GM19023 (cell line): ENCODE data around the gene SH3RF3.
"Not testable (repeated sequence)": the region's sequence is repeated elsewhere in the genome, so short reads cannot be mapped to it uniquely, and the experiment has no call there.

Source experiments
- ATAC-seq: cut with Tn5 transposase; IDR thresholded peaks from one replicate; pipeline ENCODE4 v1.9.1; 2021; ENCODE audit warnings: mild to moderate bottlenecking, moderate library complexity; ENCODE audit not compliant: unreplicated experiment

SH3RF3 gene

DNA sequence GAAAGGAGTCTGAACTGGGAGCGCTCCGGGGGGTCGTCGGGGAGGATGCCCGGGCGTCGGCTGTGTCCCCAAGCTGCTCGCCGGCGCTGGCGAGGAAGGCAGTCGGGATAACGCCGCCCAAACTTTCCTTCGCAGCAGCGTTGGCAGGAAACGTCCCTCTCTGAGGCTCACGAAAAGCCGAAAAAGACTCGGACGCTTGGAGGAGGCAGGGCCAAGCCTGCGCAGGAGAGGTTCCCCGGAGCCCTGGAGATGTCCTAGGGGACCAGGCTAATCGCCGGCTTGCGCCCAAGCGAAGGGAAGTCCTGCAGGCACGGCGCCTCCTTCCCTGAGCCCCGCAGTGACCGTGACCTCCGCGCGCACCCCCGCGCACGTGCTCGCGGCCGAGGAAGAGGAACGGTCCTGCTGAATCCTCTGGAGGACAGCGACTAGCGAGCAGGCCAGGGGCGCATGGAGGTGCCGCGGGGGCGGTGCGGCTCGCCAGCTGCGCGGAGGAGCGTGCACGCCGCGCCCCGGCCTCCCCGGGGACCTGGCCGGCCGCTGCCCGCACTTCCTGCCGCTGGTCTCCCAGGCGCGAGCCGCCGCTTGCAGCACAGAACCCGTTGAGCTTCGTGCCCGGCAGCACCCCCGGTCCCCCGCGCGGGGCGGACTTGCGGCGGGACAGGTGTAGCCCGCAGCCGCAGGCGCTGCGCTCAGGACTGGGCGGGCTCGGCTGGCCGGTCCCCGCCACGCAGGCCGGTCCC lies at the start of gene SH3RF3:
Gene SH3RF3 (plus strand): TSS at position 590 of the 740 bp plus-strand sequence.
- peak; percentile 19 for ATAC-seq

DNA sequence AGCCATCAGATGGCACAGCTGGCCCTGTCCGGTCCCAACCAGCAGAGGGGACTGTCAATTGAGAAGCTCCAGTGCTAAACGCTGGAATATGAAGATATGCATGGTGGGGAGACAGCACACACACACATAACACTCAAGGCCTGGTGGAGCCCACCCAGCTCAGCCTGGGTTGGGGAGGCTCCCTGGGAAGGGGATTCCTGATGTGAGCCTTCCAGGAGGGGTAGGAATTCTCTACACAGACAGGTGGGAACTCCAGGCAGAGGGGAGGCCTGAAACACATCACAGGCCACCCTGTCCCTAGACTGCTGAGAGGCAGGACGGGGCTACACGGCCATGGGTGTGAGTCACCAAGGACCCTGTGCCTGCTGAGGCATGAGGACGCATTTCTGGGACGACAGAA lies 49.4 kb upstream of the SH3RF3 start:
- ATAC-seq: no peak

GRCh38 chr2:109080109-109080508 lies 48.9 kb upstream of the SH3RF3 start:
- no peak for ATAC-seq

GRCh38 chr2:109080757-109081156 lies 48.2 kb upstream of the SH3RF3 start:
- ATAC-seq: no peak

DNA sequence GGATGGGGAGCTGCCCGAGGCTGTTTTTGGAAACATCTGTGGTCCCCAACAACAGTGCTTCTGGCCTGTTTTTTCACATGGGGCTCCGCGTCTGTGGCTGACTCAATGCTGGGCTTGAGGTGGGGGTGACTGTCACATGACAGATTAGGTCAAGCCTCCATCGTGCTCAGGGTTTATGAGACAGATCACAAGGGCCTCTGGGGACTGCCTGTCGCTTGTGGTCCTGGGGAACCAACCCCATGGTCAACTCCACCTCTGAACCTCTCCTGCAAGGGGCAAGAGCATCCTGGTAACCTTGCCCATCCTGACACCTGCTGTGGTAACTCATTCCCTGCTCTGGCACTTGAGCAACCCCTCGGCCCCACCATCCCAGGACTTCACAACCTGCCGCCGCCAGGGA lies 47.6 kb upstream of the SH3RF3 start:
- no peak for ATAC-seq

DNA sequence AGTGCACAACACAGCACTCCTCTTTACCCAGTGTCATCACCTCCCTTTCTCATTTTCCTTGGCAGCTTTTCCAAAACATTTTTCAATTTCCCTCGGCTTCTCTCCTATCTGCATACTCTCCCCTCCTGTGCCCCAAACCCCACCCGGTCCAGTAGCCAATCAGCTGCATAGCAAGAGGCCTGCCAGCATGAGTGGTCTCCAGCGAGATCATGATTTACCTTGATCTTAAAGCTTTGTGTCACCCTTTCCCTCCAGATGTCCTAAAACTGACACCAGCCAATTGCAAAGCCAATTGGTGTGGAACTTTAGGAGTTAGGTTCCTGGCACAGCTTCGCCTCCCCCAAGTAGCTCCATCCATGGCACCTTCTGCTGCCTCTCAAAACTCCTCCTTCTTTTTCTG lies 45.2 kb upstream of the SH3RF3 start:
- no peak for ATAC-seq

- no peak for ATAC-seq
Measured at GRCh38 chr2:109084341-109084740, 44.7 kb upstream of the SH3RF3 start.

DNA sequence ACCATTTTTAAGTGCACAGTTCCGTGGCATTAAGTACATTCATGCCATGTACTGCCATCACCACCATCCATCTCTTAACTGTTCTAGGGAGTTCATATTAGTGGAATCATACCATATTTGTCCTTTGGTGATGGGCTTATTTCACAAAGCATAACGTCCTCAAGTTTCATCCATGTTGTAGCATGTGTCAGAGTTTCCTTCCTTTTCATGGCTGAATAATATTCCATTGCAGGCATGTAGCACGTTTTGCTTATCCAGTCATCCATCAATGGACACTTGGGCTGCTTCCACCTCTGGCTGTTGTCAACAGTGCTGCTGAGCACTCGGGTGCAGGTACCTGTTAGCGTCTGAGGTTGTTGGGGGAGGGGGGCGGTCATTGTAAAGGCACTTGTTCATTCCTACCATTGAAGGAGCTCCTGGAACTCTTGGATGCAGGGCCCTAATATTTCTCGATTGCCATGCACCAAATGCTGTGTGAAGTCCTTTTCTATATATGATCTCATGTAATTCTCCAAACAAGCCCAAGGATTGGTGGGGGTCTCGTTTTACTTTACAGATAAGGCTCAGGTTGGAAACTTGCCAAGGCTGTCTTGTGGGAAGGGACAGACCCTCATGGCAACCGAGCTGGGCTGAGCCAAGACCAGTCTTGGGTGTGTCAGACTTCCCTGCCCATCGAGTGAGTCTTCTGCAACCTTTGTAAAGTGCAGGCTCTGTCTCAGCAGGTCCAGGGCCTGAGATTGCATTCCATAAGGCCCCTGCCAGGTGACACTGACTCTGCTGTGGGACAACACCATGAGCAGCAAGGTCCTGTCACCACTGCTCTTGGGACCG lies 42.9 kb upstream of the SH3RF3 start:
- ATAC-seq: no peak

DNA sequence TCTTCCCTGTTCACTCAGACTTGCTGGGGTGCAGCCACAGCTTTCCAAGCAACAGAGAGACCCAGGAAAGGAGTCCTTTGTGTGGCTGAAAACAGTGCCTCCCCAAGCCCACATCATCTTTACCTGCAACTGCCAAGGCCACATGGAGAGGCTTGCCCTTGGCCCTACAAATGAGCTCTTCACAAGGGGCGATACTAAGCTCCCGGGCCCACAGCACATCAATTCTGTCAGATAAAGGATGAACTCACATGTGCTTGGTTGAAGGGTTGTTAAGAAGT lies 42.3 kb upstream of the SH3RF3 start:
- no peak for ATAC-seq

DNA sequence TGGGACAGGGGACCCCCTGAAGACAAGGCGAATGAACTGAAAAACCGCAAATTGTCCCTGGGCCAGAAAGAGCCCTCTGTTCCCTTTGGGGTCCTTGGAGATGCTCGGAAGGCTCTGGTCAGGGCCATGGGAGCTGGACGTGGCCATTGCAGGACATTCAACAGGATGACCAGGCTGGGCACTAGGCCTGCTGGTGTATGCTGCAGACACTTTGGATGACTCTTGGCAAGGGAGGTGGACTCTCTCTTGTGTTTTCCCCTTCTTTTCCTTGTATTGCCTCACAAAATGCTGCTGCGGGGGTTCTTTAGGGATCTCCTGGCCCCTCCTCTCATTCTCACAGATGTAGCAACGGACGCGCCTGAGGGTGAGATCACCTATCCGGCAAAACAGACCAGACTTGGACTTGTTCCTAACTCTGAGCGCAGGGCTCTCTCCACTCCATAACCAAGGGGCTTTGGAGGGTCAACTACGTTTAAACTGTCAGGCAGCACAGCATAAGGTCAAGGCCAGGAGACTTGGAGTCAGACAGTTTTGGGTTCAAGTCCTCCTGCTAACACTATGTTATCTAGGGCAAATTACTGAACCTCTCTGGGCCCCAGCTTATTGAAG lies 41.8 kb upstream of the SH3RF3 start:
- no peak for ATAC-seq

DNA sequence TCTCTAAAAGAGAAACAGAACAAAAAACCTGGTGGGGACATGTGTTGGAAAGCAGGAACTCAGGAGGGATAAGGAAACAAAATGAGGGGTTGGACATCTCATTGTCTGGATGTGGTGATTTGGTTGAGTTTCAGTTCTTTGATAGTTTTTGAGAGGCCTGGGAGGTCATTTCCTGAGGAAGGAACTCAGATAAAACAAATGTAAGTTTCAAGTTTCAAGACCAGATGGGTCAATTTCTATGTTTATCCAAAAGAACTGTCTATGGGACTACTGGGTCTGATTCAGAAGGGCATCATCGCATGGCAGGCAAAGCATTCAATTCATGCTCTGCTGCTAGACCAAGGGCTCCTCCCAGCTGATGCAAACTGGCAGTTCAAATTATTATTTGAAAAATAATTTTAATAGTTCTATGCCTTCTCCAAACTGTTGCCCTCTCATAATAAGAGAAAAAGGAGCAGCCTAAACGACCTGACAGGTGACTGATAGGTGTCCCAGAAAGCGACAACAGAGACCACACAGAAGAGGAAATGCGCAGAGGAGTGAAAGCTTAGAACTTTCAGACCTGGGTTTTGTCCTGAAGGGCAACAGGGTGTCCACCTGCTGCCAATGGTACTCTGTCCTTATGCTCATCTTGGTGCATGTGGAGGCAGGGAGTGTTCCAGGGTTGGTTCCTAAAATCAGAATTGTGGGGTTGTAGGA lies 39.3 kb upstream of the SH3RF3 start:
- no peak for ATAC-seq

DNA sequence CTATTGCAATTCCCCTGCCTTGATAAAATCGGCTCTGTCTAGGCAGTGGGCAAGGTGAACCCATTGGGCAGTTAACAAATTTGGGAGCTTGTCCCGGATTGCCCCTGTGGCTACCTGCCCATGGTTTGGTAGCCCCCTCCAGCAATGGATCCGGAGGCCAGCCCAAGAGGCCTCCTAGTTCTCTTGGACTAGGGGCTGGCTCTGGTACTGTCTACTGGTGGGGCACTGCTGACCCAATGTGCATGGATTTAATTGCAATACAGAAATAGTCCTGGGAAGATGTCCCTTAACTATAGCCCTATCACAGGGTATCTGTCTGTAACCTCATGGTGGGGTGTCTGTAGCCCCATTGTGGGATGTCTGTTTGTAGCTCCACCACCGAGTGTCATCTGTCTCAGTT lies 37.5 kb upstream of the SH3RF3 start:
- ATAC-seq: no peak

DNA sequence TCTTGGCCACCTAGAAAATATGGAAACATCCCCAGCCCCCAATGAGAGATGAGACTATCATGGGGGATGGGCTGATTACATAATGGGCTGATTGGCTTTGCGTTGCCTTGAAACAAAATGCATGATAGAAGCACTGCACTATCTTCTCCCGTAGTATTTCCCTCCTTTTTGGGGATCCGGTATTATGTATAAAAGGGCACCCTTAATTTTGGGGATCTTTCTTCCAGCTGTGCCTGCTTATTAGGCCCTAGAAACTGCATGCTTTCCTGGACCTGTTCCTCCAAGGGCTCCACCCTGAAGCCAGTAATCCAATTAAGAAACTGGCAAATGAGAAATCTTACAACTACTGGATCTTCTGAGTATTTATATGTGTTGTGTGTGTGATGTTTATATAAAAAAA lies 34.9 kb upstream of the SH3RF3 start:
- ATAC-seq: no peak

GRCh38 chr2:109098251-109098920 lies 30.6 kb upstream of the SH3RF3 start:
- ATAC-seq: no peak

DNA sequence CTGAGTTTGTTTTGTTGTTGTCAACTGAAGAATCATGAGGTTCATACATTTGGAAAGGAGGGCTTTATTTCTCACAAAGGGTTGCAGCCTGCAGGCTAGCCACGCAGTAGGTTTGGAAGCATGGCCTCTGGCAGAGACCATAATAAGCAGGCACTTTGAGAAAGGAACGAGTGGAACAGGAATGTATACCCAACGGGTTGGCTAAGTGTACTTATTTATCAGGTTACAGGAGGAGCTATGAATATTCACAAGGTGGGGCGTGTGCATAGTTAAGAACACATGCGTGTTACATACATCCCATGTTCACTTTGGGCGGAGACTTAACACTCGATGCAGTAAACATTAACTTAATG lies 30.1 kb upstream of the SH3RF3 start:
- no peak for ATAC-seq

DNA sequence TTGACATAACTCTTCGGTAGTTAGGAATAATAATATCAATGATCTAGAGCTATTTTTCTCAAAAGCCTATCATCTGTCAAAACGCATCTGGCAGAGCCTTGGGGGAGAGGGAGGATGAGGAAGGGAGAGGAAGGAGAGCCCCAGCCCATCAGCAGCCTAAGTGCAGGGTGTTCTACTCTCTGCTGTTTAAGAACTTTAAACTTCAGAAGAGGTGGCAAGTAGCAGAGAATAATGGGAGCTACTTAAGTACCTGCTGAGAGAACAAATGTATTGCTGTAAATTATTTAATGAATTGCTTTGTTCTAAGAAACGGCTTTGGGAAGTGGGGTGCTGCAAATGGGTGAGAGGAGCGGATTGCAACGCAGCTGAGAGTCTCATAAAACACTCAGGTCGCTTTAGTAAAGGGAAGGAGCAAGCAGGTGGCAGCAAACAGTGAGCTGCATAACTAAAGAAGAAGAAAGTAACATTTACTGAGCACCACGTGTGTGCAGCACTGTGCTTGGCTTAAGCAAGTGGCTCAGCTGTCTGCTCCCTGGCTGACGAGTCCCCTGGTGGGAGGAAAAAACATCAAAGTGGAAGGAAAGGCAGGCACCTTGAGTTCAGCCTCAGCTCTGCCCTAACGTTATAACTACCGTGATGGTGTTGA lies 26.3 kb upstream of the SH3RF3 start:
- no peak for ATAC-seq

GRCh38 chr2:109105113-109105512 lies 23.9 kb upstream of the SH3RF3 start:
- ATAC-seq: no peak

- no peak for ATAC-seq
Measured at GRCh38 chr2:109108740-109109139, 20.3 kb upstream of the SH3RF3 start.

DNA sequence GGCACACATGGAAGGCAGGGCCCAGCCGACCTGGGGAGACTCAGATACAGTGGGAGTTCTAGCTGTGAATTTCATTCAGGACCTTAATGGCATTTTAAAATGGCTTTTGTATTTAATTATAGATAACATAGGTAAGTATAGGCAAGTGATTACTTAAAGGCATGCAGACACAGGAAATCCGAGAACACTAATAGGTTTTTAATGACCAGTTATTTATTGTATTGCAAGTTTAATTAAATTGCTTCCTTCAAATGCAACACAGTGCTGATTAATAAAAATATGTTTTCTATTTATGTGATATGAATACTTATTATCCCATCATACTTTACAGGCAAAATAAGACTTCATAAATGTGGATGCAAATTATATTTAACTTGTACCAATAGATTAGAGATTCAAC lies 19.7 kb upstream of the SH3RF3 start:
- ATAC-seq: no peak

DNA sequence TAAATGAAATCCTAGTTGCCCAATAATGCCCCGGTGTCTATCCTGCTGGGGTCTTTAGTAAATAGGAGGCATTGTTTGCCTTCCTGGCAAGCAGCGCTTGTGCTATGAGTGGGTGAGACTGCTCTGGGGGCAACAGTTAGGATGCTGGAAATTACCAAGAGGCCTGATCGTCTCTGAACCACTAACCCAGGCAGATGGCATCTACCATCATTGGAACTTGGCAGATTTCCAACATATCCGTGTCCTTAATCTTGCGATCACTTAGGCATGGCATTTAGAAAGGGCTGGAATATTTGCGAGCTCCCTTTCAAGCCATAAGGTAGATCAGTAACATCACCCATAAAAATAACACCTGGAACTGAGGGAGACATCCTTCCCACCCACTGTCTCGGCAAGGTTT lies 18.8 kb upstream of the SH3RF3 start:
- ATAC-seq: no peak

DNA sequence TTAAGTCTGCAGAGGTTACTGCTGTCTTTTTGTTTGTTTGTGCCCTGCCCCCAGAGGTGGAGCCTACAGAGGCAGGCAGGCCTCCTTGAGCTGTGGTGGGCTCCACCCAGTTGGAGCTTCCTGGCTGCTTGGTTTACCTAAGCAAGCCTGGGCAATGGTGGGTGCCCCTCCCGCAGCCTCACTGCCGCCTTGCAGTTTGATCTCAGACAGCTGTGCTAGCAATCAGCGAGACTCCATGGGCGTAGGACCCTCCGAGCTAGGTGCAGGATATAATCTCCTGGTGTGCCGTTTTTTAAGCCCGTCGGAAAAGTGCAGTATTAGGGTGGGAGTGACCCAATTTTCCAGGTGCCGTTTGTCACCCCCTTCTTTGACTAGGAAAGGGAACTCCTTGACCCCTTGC lies 11.8 kb upstream of the SH3RF3 start:
- not testable (repeated sequence) for ATAC-seq
